Cardiac septum (tissue), 1 donor: Measurements from ENCODE around the gene ATOH8. TPM values are rescaled to one million over a fixed set of nuclear protein-coding genes. Genes with fewer than 3 reads are reported as not detected.

Source experiments
- DNase-seq: peaks from one replicate; pipeline ENCODE4 v3.0.0-alpha.2; 2020; ENCODE audit warnings: low spot score
- intact Hi-C: fragments of 100-400 bp; cut with DNase I; formaldehyde crosslinking; loops from one replicate; pipeline ENCODE4 v1.14.0; 2022
- total RNA-seq: library from RNA; stranded (reverse); fragmentation: NEBNext Ultra II Directional; extraction: Animal tissue kit (Norgen Biotek cat#: 25700); gene quantifications from one replicate; pipeline ENCODE4 v1.2.1, GENCODE V29; 2021
- donor health status: DM: no; HTN: no; CAD: no.

Gene ATOH8
- total RNA-seq, 1 donor from 2014 or later: 21.0 TPM

DNA sequence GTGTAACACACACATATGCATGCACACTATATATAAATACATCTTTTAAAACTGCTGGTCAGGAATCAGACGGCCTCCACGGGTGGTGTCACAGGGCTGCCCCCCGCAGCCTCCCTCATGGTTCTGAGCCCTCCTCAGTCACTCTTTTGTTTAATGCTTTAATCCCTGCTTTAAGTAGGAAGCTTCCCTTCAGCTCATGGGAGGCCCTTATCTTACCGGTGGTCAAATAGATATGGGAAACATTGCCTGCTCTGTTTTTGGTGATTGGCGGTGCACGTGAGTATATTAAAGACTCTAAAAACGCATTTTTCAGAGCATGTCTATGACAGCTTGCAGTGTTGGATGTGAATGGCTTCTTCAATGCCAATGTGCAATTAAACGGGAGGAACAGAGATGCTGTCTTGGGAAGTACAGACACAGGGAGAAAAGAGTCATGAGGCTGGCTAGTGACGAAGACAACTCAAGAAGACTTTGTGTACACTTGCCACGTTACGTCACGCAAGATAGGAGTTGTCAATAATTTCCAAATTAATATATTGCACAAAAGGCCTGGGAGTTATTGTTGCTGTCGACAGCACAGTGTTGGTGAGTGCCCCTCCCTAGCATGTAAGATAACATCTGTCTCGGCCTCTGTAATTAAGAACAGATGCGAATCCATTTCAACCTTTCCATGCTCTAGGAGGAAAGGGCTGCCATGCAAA, 36.3 kb upstream of the ATOH8 start:
- intact Hi-C loops: no loop called here

DNA sequence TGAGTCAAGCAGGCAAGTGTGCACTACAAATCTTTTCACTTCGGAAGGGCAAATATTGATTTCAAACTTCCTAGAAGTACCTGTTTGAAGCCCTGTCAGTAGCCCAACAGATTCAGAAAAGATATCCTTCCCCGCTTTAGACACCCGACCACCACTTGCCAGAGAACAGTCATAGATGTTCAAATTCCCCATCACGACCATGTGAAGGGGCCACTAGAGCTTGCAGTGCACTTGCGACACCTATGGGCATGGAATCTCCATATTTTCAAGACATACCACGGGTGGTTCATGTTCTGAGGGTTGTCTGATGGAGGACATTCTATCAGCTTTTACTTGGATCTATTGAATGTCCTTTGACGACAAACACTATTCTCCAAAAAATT, 35.8 kb upstream of the ATOH8 start:
- intact Hi-C loops: no loop called here
- no peak for DNase-seq

More for the DNA sequence above, 36.3 kb upstream of the ATOH8 start:
- DNase-seq: no peak

DNA sequence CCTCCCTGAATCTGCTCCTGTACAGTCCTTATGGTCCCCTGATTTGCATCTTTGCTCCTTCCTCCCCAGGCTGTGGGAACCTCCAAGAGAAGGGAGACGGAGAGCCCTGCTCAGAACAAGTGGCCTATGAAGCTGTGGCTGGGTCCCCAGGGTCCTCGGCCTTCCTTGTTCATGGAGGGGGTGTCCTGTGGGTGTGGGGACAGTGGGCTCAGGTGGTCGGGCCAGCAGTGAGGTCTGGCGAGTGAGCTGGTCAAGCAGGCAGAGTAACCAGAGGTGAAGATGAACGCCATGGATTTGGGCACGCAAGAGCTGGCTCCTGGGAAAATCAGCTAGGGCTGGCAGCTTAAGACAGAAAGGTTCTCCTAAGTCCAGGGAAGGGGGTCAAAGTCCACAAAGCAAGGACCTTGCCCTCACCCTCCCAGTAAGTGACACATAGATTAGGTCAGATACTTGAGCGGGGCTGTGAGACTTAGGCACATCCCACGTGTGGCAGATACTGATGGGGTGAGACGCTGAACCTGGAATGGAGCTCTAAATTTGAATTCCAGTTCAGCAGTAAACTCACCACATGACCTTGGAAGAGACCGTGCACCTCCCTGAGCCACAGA, 34.8 kb upstream of the ATOH8 start:
- DNase-seq: peak; percentile 56
- intact Hi-C loops: no loop called here

DNA sequence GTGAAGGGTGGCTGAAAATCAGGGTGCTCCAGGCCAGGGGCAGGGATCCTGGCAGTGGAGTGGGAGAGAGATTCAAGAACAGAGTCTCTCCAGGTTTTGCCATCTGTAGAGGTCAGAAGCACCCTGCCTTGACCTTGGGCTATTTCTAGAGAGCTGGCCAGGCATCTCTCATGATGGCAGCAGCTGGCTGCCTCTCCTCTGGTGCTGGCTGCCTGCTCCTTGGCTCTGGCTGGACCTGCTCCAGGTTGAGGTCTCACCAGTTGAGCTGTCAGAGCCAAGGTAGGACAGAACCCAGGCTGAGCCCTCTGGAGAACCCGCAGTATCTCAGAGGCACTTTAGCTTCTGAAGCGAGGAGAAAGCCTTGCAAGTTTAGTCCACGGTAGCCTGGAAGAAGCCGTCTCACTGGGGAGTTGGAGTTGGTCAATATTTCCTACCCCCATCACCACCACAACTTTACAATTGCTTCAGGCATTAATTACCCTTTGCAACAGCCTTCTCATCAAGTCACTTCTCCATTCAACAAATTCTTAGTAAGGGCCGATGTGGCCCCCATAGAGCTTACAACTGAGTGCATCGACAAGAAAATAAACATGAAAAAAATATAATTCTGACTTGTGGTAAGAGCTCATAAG, 34.1 kb upstream of the ATOH8 start:
- DNase-seq: no peak
- intact Hi-C loops: loop anchor here (10.0 kb wide), 1 partner anchor 165 kb away; the partner anchor contains the start of gene ST3GAL5

DNA sequence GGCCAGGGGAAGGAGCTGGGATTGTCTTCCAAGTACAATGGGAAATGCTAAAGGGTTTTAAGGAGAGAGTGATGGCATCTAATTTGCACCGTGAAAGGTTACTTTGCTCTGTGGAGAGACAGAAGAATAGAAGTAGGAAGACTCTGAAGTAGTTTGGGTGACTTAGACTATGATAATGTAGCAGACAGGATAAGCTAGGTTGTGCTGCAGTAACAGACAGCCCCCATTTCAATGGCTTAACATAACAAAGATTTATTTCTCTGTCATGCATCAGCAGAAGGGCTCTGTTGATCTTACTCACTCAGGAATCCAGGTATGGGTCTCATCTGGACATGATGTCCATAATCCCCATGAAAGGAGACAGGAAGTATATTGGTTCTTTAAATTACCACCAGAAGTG, 33.3 kb upstream of the ATOH8 start:
- no peak for DNase-seq
- intact Hi-C loops: loop anchor here (10.0 kb wide), 1 partner anchor 164 kb away; the partner anchor contains the start of gene ST3GAL5

DNA sequence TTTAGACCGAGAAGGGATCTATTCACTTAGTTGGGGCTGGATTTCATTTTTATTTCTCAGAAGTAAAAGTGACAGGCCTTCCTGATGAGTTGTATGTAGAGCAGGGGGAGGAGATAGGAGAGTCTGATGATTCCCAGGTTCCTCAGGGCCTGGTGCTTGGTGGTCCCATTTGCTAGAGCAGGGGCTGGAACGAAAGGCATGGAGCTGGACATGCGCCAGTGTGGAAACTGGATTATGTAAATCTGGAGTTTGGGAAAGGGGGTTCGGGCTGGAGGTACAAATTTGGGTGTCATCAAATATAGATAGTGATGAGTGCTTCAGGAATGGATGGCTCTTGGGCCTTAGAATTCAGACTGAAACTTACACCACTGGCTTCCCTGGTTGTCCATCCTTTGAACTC, 32.1 kb upstream of the ATOH8 start:
- intact Hi-C loops: loop anchor here (10.0 kb wide), 1 partner anchor 163 kb away; the partner anchor contains the start of gene ST3GAL5
- no peak for DNase-seq

DNA sequence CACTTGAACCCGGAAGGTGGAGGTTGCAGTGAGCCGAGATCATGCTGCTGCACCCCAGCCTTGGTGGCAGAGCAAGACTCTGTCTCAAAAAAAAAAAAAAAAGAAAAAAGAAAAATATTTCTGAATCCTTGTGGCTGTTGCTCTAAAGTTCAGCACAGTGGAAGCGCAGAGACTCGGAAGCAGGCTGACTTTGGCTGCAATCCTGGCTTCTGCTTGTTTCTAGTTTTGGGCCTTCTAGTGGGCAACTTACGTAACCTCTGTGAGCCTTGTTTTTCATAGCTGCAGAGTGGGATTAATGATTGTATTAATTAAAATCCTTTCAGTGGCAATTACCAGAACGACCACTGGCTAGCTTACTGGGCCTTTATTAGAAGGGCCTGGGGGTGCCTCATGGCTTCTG, 31.3 kb upstream of the ATOH8 start:
- no peak for DNase-seq
- intact Hi-C loops: loop anchor here (10.0 kb wide), 1 partner anchor 162 kb away; the partner anchor contains the start of gene ST3GAL5

DNA sequence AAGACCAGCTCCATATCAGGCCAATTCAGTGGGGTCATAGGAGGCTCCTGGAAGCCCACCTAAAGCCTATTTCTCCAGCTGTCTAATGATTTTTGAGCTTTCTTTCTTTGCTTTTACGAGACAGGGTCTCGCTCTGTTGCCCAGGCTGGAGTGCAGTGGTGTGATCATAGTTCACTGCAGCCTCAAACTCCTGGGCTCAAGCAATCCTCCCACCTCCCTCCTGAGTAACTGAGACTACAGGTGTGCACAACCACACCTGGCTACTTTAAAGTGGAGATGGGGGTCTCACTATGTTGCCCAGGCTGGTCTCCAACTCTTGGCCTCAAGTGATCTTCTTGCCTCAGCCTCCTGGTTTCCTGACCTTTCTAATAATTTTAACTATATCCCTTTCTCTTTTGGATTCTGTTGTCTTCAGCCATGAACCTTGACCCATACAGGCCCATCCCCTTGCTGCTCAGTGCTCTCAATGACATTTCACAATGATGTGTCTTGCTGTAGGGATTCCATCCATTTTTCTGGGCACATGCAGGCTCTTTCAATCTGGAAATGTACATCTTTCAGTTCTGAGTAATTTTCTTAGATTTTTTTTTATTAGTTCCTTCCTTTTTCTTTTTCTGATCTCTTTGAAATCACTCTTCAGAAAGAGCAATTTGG, 30.0 kb upstream of the ATOH8 start:
- intact Hi-C loops: loop anchor here (10.0 kb wide), 1 partner anchor 161 kb away; the partner anchor contains the start of gene ST3GAL5
- no peak for DNase-seq

DNA sequence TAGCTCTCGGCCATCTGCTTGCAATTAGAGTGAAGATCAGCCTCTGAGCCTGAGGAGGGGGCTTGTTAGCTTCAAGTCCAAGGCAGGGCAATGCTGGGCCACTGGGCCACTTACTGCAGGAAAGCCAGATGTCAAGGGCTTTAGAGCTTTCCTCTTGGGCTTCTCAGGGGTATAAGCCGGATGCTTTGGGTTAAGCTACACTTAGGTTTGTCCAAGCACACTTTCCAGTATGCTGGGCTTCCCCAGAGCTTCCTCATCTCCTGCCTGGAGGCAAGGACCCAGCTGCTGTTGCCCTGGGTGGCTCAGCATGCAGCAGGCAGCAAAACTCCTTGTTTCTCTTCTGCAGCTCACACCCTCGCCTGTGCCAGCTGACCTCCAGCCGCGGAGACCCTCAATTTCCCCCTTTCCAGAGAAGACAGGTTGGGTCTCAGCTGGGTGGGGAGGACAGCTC, 29.0 kb upstream of the ATOH8 start:
- intact Hi-C loops: loop anchor here (10.0 kb wide), 1 partner anchor 160 kb away; the partner anchor contains the start of gene ST3GAL5
- no peak for DNase-seq

DNA sequence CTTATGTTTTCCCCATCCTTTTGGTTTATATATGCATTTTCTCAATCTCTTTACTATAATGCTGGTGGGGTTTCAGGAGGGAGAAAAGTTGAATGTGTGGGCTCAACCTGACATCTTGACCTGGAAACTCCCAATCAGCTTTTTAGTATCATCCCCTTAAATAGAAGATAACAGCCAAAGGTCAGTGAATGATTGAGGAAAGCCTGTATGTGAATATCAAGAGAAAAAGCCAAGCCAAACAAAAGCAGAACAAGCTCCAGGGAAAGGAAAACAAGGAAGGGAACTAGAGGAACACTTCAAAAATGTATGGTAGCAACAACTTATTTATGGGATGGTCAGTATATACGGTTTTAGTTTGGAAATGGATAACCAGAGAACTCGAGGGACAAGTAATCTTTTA, 28.3 kb upstream of the ATOH8 start:
- no peak for DNase-seq
- intact Hi-C loops: loop anchor here (10.0 kb wide), 1 partner anchor 159 kb away; the partner anchor contains the start of gene ST3GAL5

DNA sequence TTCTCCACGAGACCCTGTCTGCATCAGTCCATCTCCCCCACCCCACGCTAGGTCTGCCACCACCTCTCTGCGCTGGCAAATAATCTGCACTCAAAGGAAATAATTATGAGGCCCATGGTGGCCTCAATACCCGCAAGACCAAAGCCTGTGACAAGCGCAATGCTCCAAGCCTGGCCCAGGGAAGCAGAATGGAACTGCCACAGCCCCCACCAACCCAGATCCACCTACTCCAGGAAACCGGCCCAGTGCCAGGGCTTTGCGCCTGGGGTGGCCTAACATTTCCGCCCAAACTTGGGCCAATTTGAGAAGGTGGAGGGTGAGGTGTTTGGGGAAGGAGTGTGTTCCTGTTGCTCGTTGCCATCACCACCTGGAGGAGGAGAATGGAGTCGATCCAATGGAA, 26.0 kb upstream of the ATOH8 start:
- intact Hi-C loops: loop anchor here (10.0 kb wide), 1 partner anchor 157 kb away; the partner anchor contains the start of gene ST3GAL5
- no peak for DNase-seq

DNA sequence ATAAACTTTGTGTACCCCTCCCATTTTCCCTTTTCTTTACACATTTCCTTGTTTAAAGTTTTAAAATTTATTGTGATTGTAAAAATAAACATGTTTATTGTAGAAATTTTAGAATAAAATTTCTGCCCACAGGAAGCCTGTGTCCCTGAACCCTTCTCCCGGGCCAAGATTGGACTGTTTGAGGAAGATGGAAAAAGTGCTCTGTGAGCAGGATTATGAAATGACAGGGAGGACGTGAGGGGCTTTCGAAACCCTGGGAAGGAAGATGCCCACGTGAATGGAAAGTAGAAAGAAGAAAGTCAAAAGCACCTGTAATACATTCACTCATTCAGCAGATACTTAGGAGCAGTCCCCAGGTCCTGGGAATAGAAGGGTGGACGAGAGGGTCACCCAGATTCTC, 25.4 kb upstream of the ATOH8 start:
- DNase-seq: no peak
- intact Hi-C loops: loop anchor here (10.0 kb wide), 1 partner anchor 156 kb away; the partner anchor contains the start of gene ST3GAL5

DNA sequence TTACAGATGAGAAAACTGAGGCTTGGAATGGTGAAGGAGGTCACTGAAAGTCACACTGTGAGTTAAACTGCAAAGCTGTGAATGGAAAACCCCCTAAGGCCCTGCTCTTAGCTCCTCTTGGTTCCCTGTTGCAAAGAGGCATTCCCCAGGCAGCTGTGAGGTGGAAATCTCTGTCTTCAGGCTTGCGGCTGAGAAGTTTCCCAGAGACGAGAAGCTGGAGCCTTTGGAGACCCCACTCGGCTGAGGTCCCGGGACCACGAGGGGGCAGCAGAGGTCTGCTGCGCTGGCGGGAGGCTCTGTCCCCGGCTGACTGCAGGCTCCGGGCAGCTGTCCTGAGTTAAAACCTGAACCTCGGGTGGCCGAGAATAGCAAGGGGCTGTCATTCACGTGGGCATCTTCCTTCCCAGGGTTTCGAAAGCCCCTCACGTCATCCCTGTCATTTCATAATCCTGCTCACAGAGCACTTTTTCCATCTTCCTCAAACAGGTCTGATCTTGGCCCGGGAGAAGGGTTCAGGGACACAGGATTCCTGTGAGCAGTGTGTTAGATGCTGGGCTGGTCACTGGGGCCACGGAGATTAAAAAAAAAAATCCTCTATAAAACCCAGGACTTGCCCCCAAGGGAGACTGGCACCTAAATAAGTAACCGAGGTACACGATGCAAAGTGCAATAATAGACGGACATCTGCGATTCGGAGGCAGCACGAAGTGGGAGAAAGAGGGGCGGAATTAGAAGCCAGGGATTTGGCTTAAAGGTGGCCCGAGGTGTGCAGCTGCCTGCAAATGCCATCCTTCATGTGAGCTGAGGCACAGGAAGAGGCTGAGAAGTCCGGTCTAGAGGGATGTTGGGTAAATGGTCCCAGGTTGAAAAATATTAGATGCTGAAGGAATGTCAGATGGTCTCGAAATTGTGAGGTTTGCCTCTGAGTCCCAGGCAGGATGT, 24.6 kb upstream of the ATOH8 start:
- DNase-seq: peak; percentile 95
- intact Hi-C loops: loop anchor here (1.0 to 10.0 kb wide), 3 partner anchors 43 to 156 kb away; partner anchors contain the start of gene ST3GAL5

DNA sequence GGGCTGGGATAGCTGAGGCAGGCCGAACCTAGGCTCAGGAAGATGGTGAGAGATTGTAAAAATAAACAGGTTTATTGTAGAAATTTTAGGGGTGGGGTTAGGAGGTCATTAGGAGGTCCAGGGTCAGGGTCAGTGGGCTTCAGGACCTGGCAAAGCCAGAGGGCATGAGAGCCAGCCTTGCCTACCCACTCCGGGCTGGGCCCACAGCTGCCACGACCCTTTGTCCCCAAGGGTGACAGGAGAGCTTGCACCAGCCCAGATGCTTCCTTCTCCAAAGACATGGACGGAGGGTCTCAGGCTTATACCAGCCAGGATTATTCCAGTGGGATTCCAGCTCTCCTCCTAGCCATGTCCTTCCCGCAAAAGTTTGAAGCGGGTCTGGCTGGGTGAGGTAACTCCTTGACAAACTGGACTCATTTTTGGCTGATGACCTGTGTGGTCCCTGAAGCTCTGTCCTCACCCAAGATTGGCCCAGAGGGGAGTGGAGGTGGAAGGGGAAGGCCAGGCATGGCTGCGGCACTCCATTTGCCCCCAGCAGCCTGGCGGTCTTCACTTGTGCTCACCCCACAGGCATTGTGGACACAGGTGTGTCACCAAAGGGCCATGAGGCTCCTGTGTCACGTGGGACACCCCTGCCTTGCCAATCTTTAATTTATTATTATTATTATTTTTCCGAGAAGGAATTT, 23.8 kb upstream of the ATOH8 start:
- peak; percentile 53 for DNase-seq
- intact Hi-C loops: loop anchor here (1.0 to 10.0 kb wide), 4 partner anchors 42 to 155 kb away; partner anchors contain the start of gene ST3GAL5

DNA sequence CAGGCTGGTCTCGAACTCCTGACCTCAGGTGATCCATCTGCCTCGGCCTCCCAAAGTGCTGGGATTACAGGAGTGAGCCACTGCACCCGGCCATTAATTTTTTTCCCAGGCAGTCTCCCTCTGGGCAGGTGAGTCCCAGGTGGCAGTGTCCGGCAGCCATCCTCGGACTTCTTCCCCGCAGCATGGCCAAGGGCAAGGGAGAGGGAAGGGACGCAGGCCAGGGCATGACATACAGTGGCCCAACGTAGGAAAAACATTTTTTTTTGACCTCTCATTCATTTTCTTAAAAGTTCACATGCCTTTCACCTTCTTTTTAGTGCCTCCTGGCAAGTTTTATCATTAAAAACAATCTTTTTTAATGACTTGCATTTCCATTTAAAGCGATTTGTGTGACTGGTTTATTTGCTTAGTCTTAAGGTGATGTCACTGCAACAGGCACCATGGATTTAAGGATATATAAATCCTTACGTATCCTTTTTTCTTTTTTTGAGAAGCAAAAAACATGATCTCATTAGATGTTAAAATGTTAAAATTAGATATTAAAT, 23.0 kb upstream of the ATOH8 start:
- intact Hi-C loops: loop anchor here (2.0 kb wide), 1 partner anchor 68 kb away; no protein-coding TSS in a partner anchor

DNA sequence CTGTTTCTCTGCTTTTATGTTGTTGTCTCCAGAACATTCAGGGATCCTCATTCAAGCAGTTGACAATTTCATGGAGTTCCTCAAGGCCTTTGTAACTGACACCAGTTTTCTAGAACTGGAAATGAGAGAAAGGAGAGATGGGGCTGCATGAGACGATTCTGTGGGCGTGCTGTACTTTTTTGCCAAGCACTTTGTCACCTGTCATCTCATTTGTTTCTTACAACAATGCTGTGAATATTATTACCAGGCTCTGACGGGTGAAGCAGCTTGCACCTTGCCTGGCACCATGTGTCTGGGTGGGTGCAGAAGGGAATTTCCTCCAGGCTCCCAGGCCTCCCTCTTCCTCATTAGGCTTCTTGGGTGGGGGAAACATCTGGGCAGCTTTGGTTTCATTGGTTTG, 22.2 kb upstream of the ATOH8 start:
- DNase-seq: no peak
- intact Hi-C loops: loop anchor here (2.0 kb wide), 1 partner anchor 67 kb away; no protein-coding TSS in a partner anchor

More for the DNA sequence above, 23.0 kb upstream of the ATOH8 start:
- no peak for DNase-seq

DNA sequence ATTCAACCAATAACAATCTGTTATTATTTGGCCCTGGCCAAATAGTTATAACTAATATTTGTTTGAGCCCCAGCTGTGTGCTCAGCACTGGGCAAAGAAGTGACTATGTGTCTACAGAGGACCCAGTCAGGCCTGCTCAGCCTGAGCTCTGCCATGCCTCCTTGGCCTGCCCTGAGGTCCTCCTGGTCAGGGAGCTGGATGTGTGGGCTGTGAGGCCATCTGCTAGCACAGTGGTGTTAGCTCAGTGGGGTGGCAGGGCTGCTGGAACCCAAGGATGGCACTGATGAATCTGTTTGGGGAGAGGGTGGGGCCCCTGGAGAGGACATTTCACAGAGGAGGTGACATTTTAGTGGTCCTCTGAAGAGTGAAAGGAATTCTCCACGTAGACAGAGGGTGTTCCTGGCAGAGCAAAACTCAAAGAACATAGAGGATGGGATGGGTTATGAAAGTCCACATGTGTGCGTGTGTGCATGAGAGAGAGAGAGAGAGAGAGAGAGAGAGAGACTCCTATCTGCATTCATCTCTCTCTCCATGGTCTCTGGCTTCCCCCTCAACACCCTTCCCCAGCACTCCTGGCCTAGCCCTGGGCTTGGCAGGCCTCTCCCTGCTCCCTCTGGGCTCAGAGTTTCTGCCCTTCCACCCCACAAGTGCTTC, 21.2 kb upstream of the ATOH8 start:
- intact Hi-C loops: no loop called here
- DNase-seq: no peak
